VCaP (cell line): ENCODE measurements around the gene ABHD18.
A peak's percentile ranks its signal among the peaks of the same experiment; 100 is the strongest.
"Not testable (repeated sequence)": the region's sequence is repeated elsewhere in the genome, so short reads cannot be mapped to it uniquely, and the experiment has no call there.

Experiments used
- H3K27ac ChIP-seq: fragments of 450-650 bp; 2 replicates; pipeline ENCODE4 v1.5.1; 2017
- TF ChIP-seq, protein P1 (sequence below): fragments of 450-650 bp; conservative IDR thresholded peaks from 2 replicates; pipeline ENCODE4 v1.5.1; 2017; ENCODE audit warnings: mild to moderate bottlenecking, moderate library complexity

The ABHD18 gene

DNA sequence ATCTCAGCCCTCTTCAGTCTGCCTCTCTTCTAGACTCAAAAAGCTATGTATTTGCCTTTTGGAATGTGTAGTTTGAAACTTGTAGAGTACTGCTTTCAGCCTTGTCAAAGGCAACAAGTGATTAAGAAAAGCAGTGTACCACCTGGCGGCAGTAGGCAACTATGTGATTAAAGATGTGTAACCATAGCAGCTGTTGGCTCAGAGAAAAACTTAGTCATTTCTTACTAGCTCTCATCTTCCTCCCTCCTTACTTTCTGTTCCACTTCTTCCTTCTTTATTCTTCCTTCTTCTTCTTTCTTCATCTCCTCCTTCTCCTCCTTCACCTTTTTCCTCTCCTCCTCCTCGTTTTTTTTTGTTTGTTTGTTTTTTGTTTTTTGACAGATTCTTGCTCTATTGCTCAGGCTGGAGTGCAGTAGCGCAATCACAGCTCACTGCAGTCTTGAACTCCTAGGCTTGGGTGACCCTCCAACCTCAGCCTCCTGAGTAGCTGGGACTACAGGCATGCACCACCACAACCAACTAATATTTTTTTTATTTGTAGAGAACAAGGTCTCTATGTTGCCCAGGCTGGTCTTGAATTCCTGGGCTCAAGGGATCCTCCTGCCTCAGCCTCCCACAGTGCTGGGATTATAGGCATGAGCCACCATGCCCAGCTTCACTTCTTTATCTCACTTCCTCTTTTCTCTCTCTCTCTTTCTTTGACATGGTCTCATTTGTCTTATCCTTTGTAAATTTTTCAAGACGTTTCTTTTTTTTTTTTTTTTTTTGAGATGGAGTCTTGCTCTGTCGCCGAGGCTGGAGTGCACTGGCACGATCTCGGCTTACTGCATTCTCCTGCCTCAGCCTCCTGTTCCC lies 32.6 kb downstream of the ABHD18 start:
- H3K27ac ChIP-seq = no peak overlapping the region
- TF ChIP-seq, protein P1, sequence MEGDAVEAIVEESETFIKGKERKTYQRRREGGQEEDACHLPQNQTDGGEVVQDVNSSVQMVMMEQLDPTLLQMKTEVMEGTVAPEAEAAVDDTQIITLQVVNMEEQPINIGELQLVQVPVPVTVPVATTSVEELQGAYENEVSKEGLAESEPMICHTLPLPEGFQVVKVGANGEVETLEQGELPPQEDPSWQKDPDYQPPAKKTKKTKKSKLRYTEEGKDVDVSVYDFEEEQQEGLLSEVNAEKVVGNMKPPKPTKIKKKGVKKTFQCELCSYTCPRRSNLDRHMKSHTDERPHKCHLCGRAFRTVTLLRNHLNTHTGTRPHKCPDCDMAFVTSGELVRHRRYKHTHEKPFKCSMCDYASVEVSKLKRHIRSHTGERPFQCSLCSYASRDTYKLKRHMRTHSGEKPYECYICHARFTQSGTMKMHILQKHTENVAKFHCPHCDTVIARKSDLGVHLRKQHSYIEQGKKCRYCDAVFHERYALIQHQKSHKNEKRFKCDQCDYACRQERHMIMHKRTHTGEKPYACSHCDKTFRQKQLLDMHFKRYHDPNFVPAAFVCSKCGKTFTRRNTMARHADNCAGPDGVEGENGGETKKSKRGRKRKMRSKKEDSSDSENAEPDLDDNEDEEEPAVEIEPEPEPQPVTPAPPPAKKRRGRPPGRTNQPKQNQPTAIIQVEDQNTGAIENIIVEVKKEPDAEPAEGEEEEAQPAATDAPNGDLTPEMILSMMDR = peak; percentile 52

DNA sequence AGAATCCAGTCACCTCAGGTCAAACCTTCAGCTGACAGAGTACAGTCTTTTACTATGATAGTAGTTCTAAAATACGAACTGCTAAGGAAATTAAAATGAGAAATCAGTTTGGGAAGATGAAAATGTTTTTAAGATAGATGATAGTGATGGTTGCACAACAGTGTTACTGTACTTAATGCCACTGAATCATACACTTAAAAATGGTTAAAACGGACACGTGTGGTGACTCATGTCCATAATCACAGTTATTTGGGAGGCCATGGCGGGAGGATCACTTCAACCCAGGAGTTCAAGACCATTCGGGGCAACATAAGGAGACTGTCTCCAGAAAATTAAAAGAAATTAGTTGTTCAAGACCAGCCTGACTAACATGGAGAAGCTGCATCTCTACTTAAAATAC lies 41.4 kb downstream of the ABHD18 start:
- TF ChIP-seq, protein P1 = no peak
- no peak overlapping the region for H3K27ac ChIP-seq

DNA sequence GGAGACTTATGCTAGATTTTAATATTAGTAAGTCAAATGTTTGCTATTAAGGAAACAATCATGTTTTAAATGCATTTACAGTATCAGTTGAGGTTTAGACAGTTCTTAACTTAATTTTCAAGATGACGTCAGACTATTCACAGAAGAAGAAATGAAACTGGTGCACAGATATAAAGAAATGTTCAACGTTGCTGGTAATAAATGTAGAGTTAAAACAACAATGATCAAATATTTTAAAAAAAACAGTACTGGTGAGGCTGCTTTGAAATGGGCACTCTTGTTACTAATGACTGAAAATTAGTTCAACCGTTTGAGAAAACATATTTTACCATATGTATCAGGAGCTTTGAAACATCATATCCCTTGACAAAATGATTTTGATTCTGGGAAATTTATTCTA lies 44.2 kb downstream of the ABHD18 start:
- H3K27ac ChIP-seq = no peak overlapping the region
- TF ChIP-seq, protein P1 = no peak

DNA sequence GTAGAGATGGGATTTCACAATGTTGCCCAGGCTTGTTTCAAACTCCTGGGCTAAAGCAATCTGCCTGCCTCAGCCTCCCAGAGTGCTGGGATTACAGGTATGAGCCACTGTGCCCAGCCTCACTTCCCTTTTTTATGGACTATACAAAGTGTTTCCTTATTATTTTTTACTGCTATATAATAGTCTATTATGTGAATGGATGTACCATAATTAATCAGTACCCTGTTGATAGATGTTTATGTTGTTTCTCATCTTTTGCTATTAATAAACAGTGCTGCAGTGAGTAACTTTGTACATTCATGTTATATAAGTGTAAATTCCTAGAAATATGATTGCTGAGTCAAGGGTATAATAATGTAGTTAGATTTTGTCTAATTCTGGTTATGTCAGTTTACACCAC lies 60.1 kb downstream of the ABHD18 start:
- H3K27ac ChIP-seq = no peak overlapping the region
- TF ChIP-seq, protein P1 = no peak

DNA sequence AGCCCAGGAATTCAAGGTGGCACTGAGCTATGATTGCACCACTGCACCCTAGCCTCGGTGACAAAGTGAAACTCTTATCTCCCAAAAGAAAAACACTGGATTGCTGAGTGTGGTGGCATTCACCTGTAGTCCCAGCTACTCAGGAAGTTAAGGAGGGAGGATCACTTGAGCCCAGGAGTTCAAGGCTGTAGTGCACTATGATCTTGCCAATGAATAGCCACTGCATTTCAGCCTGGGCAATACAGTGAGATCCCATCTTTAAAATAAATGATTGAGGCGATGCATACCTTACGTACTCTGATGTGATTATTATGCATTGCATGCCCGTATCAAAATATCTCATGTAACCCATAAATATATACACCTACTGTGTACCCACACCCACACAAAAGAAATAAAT lies 64.7 kb downstream of the ABHD18 start:
- H3K27ac ChIP-seq = no peak overlapping the region
- TF ChIP-seq, protein P1 = no peak

DNA sequence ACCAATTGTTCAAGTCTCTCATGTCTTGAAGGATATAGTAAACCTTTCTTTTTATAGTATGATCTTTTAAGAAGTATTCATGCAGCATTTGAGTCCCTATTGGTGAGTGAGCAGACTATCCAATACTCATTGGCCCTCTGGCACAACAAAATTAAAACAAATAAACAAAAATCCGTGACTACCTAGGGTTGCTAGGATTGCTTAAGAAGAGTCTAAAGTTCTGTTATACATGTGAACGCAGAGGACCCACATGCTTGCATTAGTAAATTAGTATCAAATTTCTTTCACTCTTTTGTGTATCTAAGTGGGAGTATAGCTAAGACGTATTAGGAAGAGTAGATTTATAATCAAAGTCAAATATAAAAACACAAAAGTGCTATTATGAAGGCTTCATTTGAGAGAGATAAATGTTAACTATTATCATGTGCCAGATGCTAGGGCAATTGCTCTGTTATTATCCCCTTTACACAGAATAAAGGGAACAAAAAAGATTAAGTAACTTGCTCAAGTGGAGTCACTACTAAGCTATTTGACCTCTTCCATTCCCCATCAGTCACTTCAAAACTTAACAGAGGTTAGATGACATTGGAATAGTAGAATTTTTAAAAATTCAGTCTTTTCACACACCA lies 66.7 kb downstream of the ABHD18 start:
- TF ChIP-seq, protein P1 = no peak
- H3K27ac ChIP-seq = no peak overlapping the region

DNA sequence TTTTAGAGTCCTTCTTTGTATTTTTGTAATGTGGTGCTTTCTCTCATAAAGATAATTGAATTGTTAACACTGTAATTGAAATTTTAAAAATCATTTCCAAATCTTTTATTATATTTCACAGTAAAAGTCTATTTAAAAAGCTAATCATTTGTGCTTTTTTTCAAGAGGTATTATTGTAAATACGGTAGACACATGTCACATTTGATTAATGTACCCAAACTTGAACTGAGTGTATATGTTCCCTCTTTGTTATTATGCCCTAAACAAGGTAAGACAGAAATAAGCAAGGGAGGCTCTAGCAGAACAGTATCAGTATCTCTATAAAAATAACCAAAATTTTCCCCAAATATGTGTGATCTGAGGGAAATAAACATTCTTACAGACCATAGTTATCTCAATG lies 74.4 kb downstream of the ABHD18 start:
- TF ChIP-seq, protein P1 = no peak
- H3K27ac ChIP-seq = no peak overlapping the region

DNA sequence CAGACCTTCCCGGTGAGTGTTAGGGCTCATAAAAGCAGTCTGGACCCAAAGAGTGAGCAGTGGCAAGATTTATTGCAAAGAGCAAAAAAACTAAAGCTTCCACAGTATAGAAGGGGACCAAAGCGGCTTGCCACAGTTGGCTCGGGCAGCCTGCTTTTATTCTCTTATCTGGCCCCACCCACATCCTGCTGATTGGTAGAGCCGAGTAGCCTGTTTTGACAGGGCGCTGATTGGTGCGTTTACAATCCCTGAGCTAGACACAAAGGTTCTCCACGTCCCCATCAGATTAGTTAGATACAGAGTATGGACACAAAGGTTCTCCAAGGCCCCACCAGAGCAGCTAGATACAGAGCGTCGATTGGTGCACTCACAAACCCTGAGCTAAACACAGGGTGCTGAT lies 81.8 kb downstream of the ABHD18 start:
- H3K27ac ChIP-seq = not testable (repeated sequence)

DNA sequence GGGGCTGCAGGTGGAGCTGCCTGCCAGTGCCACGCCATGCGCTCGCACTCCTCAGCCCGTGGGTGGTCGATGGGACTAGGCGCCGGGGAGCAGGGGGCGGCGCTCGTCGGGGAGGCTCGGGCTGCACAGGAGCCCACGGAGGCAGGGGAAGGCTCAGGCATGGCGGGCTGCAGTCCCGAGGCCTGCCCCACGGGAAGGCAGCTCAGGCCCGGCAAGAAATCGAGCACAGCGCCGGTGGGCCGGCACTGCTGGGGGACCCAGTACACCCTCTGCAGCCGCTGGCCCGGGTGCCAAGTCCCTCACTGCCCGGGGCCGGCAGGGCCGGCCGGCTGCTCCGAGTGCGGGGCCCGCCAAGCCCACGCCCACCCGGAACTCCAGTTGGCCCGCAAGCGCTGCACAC lies 82.3 kb downstream of the ABHD18 start:
- H3K27ac ChIP-seq = not testable (repeated sequence)
